ENCODE measurements around the gene SPINK6. TPM values are rescaled to one million over a fixed set of nuclear protein-coding genes. Genes with fewer than 3 reads are reported as not detected.

Gene SPINK6
- total RNA-seq, 1 donor from 2014 or later = not detected

GRCh38 chr5:148168246-148168645, 34.6 kb upstream of the SPINK6 start, which contains the start of gene SPINK14:
SPINK14 (plus strand) TSS chr5:148168546; CDS start chr5:148169733, 1,187 bp downstream.
- no peak within 1 kb of the TSS for H3K27ac ChIP-seq
- no peaks in the 10 kb centered on the region for H3K9me3 ChIP-seq
- H3K4me1 ChIP-seq = no peaks in the 10 kb centered on the region
- intact Hi-C loops (cut with DNase I) = no loop called here
- H3K36me3 ChIP-seq = no peaks in the 10 kb centered on the region
- TF ChIP-seq, protein P1, sequence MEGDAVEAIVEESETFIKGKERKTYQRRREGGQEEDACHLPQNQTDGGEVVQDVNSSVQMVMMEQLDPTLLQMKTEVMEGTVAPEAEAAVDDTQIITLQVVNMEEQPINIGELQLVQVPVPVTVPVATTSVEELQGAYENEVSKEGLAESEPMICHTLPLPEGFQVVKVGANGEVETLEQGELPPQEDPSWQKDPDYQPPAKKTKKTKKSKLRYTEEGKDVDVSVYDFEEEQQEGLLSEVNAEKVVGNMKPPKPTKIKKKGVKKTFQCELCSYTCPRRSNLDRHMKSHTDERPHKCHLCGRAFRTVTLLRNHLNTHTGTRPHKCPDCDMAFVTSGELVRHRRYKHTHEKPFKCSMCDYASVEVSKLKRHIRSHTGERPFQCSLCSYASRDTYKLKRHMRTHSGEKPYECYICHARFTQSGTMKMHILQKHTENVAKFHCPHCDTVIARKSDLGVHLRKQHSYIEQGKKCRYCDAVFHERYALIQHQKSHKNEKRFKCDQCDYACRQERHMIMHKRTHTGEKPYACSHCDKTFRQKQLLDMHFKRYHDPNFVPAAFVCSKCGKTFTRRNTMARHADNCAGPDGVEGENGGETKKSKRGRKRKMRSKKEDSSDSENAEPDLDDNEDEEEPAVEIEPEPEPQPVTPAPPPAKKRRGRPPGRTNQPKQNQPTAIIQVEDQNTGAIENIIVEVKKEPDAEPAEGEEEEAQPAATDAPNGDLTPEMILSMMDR (IDR thresholded peaks at IDR 0.05) = no peak
- no peak for DNase-seq (ENCODE audit: low spot score in 2 of 2)
- no peaks in the 10 kb centered on the region for H3K27me3 ChIP-seq
- H3K4me3 ChIP-seq = no peak within 1 kb of the TSS

- H3K27ac ChIP-seq = no peak overlapping the region
- intact Hi-C loops (cut with DNase I) = loop anchor here (10.0 kb wide), 1 partner anchor 202 kb away; no protein-coding TSS in a partner anchor
- no peaks in the 10 kb centered on the region for H3K27me3 ChIP-seq
- H3K36me3 ChIP-seq = no peaks in the 10 kb centered on the region
- H3K9me3 ChIP-seq = no peaks in the 10 kb centered on the region
- TF ChIP-seq, protein P1 (IDR thresholded peaks at IDR 0.05) = no peak
- no peak overlapping the region for H3K4me3 ChIP-seq
- H3K4me1 ChIP-seq = no peaks in the 10 kb centered on the region
- DNase-seq (ENCODE audit: low spot score in 2 of 2) = no peak
Observed at GRCh38 chr5:148172377-148172776, 30.5 kb upstream of the SPINK6 start.

- H3K4me3 ChIP-seq = no peak overlapping the region
- H3K9me3 ChIP-seq = no peaks in the 10 kb centered on the region
- TF ChIP-seq, protein P1 (IDR thresholded peaks at IDR 0.05) = no peak
- no peaks in the 10 kb centered on the region for H3K4me1 ChIP-seq
- H3K36me3 ChIP-seq = no peaks in the 10 kb centered on the region
- H3K27ac ChIP-seq = no peak overlapping the region
- intact Hi-C loops (cut with DNase I) = loop anchor here (5.0 to 10.0 kb wide), 3 partner anchors 198 to 556 kb away; no protein-coding TSS in a partner anchor
- no peak for DNase-seq (ENCODE audit: low spot score in 2 of 2)
- no peaks in the 10 kb centered on the region for H3K27me3 ChIP-seq
Observed at GRCh38 chr5:148176480-148176879, 26.4 kb upstream of the SPINK6 start.

DNA sequence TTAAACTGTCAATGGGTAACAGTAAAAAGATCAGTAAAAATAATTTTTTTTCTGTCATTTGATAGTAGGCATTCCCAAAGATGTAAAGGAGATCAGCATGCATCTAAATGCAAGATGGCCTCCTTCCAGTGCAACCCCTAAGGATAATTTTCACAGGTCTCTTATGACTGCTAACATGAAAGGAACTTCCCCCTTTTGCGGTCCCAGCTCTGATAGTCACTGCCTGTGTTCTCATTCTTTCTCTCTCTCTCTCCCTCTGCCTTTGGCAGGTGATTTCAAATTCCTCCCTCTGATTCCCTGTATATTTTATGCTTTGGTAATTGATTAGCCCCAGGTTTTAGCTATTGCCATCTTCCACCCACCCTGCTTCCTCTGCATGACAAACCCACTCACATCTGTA, 25.6 kb upstream of the SPINK6 start:
- intact Hi-C loops (cut with DNase I) = loop anchor here (5.0 to 10.0 kb wide), 3 partner anchors 198 to 555 kb away; no protein-coding TSS in a partner anchor

DNA sequence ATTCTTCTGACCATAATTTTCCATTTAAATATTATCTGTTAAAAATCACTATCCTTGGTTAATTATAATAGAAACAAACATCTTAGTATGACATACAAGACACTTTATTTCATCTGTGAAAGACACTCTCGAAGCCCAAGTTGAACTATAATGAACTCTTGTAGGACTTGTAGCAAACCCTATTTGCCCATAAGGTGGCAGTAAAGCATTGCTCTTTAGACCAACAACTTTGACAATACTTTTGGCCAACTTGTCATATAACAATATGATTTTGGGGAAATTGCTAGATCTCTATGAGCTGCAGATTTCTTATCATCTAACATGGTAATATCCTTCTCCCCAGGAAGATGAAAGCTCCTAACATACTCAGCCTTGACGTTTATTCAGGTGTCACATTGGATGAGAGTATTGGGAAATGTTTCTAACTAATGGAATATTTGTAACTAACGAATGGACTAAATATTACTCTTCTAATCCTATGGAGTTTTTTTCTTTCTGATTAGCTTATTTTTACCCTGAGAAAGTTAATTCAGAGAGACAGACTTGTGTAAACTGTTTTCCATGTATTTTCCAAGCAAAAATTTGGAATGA, 23.5 kb upstream of the SPINK6 start:
- TF ChIP-seq, protein P1 (IDR thresholded peaks at IDR 0.05) = peak; percentile 21 to 60 (median 36)
- Histone ChIP-seq H3K27ac (no peak overlapping the region), H3K9me3 (no peaks in the 10 kb centered on the region), H3K27me3 (no peaks in the 10 kb centered on the region), H3K4me3 (no peak overlapping the region), H3K36me3 (no peaks in the 10 kb centered on the region), H3K4me1 (no peaks in the 10 kb centered on the region)
- intact Hi-C loops (cut with DNase I) = loop anchor here (5.0 to 10.0 kb wide), 3 partner anchors 195 to 553 kb away; no protein-coding TSS in a partner anchor
- DNase-seq (ENCODE audit: low spot score in 2 of 2) = no peak

More for the DNA sequence above, 25.6 kb upstream of the SPINK6 start:
- no peaks in the 10 kb centered on the region for H3K4me1 ChIP-seq
- no peak for DNase-seq (ENCODE audit: low spot score in 2 of 2)
- H3K36me3 ChIP-seq = no peaks in the 10 kb centered on the region
- no peak overlapping the region for H3K27ac ChIP-seq
- TF ChIP-seq, protein P1 (IDR thresholded peaks at IDR 0.05) = no peak
- no peak overlapping the region for H3K4me3 ChIP-seq
- no peaks in the 10 kb centered on the region for H3K27me3 ChIP-seq
- no peaks in the 10 kb centered on the region for H3K9me3 ChIP-seq

All from ascending aorta (tissue), 2 donors.